ENCODE data around the gene MAL. TPM values are rescaled to one million over a fixed set of nuclear protein-coding genes. Genes with fewer than 3 reads are reported as not detected.

The MAL gene
- total RNA-seq, 1 donor from 2014 or later: not detected

DNA sequence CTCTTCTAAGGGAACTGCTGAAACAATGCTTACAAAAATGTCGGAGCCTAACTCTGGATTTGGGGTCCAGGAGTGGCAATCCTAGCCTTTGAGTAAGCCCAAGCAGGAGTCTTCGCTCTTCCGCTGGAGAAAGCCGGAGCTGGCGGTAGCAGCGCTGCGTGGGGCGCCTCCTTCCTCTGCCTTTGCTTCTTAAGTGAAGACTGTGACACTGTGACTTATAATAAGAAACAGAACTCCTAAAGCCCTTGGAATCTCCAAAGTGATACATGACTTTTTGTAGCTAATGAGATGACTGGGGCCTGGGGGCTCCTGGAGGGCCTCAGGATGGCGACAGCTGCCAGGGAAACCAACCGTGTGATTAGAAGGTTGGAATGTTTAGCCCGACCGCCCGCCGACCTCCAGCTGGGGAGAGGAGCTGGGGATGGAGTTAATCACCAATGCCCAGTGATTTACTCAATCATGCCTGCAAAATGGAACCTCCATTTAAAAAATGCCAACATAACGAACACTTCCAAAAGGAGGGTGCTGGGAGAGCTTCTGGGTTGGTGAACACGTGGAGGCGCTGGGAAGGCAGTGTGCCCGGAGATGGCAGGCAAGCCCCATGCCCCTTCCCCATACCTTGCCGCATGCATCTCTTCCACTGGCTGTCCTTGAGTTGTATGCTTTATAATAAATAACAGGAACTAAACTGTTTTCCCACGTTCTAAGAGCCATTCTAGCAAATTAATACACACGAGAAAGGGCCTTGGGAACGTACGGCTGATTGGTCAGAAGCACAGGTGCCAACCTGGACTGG, 29.0 kb upstream of the MAL start:
- no peak for DNase-seq

DNA sequence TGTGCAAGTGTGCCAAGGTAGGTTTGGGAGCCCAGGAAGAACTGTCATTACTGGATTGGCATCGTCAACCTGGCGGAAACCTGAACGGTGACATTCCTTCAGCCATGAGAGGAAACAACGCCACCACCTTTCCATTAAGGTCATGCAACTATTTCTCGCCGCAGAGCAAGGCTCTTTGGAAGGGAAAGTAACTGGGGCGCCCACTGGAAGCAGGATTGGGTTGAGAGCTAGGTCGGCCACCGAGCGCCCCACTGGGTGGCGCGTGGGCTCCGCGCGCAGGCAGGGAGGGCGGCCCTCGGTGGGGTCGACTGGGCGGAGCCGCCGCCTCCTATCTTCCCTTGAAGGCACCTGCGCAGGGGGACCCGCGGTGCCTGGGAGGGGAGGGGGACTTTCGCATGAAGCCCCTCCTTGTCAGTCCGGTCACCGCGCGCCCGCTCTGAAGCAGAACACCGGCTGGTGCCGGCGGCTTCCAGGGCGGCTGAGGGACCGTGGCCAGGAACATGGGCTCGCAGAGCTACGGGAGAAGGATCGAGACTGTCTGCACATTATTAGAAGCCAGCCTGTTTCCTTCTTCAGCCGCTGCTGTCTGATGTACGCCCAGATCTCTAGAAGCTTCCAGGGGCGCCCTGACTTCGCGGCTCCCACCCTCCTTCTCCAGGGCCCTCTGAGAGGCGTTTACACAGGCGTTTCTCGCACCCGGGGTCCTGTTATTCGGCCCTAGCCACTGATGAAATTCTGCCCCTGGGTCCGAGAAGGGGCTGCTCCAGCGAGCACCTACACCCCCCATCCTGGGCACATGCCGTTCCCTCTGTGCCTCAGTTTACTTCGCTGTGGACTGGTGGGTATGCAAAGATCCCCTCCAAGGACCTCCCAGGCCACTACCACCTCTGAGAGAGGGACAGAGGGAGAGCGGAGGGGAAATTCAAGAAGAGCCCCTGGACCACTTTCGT, 27.3 kb upstream of the MAL start:
- no peak for DNase-seq

DNA sequence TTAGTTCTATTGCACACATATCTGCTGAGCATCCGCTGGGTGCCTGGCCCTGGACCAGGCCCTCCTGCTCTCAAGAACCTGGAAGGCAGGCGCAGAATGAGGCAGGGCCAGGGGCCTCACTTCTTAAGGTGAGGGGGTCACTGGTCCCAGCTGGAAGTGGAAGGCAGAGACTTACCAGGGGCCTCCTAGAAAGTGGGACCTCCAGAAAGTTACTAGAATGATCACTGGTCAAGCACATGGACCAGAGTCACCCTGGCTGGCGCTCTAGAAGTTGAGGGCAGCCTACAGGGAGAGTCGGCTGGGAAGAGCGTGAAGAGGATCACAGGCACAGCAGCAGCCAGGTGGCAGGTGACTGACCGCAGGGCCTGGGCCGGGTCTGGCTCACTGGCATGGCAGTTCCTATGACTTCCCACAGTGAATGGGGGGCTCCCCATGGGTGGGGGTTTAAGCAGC, 26.1 kb upstream of the MAL start:
- no peak for DNase-seq

DNA sequence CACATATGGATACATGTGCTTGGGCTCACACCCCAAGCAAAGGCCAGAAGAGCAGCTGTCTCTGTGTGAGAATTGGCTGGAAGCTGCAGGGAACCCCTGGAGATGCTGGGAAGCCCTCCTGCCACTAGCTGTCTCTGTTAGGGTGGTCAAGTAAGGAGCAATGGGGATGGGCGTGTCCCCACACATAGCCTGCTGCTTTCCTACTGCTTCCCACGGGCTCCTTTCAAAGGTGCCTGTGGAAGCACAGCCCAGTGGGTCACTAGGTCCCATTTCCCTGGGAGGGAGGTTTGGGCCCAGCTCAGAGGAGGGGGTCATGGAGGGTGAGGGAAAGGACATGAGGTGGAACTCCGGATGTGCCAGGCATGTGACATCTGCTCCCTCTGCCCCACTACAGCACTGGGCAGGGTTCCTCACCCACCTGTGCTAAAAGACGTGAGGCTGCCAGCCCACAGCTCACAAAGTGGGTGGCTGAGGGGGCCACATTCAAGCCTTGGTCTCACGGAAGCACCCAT, 24.4 kb upstream of the MAL start:
- DNase-seq: no peak

DNA sequence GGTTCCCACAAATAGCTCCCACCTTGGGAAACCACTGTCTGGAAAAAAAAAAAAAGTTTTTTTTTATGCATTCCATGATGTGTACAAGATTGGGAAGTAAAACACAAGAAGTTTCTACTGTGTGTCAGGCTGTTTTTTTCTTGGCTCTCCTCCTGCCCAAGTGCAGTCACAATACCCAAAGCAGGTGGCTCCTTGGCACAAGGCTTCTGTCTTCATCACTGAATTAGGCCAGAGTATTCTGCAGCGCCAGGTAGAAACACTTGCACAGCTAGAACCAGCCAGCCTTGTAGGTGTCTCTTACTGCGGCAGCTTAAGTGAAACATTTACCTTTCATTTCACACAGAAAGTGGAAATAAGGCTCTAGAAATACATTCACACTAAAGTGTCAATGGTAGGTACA, 23.8 kb upstream of the MAL start:
- no peak for DNase-seq

DNA sequence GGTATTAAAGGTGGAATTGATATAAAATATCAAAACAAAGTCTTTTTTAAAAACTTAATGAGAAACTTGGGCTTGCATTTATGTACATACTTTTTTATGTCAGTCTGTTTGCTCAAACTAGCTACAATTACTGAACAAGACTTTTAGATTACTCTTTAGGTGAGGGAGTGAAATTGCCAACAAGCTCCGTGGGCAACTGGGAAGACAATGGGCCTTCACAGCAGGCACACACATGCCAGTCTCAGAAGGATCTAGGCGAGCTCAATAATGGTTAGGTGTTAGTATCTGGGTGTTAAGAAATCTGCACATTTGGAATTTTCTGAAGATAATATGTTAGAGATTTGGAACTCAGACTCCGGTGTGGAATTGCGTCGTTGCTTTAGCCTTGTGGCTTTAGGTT, 23.0 kb upstream of the MAL start:
- DNase-seq: no peak

DNA sequence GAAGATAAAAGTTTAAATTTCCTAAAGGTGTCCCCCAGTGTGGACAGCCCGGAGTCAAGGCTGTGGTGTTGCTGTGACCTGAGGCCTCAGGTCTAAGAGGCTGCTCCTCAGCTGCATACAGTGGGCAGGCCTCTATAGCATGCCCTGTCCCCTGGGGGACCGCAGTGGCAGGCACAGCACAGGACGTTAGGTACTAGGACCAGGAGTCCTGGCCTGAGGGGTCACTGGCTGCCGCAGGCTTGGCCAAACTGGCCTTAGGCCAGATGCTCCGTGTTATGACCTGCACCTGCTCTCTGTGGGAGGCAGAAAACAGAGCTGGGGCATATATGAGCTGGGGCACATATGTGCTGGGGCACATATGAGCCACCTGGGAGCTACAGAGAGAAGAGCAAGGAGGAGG, 21.2 kb upstream of the MAL start:
- DNase-seq: no peak

DNA sequence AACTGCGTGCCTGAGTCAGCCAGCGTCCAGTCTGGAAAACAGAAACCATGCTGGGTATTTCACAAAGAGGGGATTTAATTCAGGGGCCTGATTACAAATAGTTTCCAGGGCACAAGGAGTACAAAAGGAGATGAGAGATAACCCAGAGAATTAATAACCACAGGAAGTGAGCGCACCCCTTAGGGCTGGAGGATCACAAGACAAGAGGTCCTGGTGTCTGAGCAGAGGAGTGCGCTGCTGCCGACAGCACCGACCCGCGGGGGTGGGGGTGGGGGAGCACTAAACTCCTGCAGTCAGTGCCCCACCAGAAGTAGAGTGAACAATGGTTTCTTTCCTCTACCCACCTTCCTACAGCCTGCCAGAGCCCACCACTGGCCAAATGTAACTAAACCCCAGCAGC, 20.8 kb upstream of the MAL start:
- no peak for DNase-seq

DNA sequence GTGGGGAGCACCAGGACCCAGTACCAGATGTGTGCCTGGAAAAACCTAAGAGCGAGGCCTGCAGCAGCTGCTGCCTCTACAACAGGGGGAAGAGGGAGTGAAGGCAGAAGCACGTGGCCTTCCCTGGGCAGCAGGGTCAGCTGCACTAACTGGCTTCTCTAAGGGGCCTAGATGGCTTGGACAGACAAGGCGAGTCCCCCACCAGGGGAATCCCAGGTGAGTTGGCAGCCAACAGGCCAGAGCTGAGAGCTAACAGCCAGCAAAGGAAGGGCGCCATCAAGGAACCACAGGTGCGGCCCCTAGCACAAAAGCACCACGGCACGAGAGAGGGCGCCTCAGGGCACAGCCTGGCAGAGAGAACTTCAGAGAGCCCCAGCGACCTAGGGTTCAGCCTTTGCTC, 19.8 kb upstream of the MAL start:
- no peak for DNase-seq

DNA sequence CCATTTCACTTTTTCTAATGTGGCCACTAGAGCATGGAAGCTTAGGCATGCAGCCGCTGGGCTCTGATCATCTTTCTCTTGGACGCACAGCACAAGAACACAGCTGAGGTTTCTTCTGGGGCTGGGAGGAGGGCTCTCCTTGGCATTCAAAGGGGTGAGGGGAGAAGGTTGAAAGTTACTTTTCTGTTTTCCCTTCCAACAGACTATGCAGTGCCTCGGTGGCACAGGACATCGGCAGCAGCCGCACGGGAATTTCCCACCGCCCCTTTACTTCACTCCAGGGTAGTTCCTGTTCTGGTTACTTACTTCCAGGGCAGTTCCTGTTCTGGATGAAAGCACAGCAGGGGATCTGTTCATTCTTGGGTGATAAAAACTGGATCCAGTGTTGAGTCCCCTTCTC, 18.9 kb upstream of the MAL start:
- DNase-seq: no peak

DNA sequence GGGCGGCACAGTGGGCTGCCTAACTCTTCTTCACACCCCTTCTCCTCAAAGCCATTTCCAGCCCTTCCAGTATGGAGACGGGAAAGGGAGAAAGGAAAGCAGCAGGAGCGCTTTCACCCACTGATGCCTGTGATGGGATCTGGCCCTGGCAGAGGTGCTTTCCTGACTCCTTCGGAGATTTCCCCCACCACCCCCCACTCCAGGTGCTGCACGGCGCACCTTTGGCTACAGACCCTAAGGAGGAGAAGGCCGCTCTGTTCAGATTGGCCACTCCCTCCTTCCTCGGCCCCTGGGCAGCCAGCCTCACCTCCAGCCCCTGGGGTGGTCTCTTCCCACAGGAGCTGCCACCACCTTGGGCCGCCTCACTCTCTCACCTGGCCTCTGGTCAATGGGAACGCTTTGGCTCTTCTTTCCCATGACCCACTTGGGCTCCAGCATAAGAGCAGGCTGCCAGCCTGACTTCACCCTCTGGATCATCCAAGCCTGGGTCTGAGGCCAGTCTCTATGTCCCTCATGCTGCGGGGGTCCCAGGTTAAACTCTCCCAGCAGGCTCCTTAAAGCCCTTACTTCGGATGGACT, 18.4 kb upstream of the MAL start:
- DNase-seq: no peak

DNA sequence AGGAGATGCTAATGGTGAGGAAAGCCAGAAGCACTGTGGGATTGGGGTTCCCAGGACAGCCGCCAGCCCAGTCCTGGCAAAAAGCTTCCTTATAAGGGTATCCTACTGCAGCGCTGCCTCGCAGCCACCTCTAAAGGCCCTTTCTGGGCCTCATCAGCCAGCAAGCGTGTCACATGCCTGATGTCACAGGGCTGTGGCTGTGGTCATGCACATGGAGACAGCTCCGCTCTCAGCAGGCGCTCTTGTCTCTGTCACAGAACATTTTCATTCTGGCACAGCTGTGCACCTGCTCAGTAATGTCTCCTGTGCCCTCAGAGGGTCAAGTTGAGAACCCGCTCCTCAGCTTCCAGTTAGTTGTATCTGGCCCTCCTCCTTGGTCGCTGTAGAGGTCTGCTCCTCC, 17.7 kb upstream of the MAL start:
- DNase-seq: no peak

DNA sequence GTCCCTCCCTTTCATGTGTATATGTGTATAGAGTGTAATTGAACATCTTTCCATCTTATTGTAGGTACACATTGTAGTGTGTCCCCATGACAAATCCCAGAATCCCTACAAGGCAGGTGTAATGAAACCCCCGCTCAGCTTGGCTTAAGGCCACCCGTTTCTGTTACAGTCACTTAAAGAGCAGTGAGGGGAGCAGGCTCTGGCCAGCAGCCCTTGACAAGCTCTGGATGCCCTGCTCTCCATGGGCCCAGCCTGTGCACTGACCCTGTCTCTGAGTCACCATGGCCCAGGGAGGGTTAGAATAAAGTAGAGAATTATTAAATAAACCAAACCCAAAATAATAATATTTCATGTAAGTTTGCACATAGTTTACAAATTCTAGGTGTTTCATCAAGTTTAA, 17.2 kb upstream of the MAL start:
- DNase-seq: no peak

DNA sequence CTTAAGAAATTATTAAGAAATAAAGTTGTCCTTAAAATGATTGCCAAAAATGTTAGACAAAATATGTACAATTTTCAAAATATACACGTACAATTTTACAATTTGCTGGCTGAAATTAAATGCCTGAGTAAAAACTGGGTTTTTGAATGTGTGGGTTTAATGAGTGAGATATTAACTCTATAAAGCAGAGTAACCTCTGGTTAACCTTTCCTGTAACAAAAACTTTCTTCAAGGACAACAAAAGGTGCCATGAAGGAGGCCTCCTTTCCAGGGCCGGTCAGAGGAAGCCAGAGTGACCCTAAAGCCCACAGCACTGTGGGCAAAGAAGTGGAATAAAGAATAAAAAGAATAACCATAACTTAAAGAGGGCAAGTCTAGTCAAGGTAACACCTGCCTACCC, 16.5 kb upstream of the MAL start:
- no peak for DNase-seq

DNA sequence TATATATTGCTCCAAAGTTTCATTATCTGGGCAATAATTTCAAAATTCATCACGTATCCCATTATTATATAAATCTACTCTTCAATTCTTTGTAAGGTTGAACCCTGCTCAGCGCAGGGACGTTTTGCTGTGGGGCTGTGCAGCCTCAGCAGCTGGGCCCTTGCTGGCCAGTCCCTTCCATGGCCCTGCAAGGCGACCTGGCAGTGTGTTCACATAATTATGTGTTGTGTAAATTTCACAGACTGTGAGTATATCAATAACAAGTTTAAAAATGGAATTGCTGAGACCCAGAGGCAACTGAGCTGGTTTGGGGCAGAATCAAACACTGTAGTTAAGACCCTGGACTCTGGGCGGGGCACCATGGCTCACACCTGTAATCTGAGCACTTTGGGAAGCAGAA, 16.1 kb upstream of the MAL start:
- no peak for DNase-seq

DNA sequence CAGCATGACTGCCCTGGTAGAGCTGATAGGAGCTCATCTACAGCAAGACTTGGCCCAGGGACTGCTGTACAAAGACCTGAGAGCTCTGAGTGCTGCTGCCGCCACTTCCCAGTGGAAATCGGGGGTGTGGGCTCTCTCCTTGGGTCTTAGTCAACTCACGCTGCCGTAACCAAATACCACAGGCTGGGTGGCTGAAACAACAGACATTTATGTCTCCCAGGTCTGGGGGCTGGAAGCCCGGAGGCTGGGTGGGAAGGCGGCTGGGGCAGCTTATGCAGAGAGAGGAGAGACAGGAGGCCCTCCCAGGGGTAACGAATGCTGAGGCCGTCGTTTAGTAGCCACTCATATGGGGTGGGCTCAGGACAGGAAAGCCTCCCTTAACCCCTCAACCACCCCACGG, 15.4 kb upstream of the MAL start:
- no peak for DNase-seq

DNA sequence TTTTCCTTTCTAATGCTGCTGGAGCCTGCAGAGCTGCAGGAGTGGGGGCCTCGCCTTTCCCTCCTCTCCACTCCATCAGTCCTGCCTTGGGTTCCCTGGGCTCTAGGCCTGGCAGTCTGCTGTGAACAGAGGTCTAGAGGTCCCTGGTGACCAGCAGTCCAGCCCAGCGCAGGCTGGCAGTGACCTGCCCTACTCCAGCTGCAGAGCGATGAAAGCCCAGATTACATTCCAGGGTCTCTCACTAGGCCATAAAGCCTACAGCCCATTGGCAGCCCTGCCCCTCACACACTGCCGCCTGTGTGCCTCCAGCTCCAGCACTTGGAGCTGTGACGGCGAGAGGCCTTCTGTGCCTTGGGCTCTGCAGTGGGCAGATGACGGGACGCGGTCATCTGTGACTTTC, 14.8 kb upstream of the MAL start:
- no peak for DNase-seq

DNA sequence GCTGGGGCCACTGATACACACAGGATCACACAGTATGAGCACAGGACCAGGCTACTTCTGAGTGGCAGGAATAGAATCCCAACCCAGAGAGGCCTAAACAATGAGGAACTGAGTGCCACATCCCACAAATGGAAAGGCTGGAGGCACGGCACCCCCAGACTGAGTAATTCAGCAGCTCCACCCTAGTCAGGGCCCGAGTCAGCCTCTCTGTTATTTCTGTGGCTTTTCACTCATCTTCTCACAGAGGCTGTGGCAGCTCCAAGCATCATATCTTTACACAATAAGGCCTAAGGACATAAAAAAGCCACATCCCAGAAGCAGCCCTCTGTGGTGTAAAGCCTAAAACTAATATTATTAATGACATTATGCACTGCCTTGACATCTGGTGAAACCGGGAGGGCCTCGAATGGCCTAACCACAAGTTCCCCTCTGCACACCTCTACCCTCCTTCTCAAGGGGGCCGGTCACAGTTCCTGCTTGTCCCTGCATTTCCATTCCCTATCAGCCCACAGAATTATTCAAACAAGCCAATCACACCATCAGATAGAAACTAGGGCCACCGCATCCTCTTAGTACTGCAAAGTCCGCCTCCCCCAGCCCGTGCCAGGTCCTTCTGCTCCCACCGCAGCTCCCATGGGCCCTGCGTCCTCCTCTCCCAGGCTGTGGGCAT, 12.5 kb upstream of the MAL start:
- DNase-seq: no peak

DNA sequence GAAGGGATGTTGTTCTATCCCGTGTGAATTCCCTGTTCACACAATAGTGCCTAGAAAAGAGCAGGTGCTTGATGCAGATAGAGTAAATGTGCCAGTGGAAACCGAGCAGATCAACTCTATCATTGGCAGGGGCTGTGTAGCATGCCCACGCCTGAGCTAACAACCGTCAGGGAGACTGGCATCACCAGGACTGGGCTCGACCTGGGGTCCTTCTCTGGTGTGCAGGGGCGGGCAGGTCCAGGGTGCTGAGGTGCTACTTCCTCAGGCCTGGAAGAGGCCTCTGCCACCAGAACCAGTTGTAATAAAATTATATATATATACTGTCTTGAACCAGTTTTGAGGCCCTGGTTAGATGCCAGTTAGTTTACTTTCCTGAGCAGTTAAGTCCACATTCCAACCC, 11.8 kb upstream of the MAL start:
- no peak for DNase-seq

DNA sequence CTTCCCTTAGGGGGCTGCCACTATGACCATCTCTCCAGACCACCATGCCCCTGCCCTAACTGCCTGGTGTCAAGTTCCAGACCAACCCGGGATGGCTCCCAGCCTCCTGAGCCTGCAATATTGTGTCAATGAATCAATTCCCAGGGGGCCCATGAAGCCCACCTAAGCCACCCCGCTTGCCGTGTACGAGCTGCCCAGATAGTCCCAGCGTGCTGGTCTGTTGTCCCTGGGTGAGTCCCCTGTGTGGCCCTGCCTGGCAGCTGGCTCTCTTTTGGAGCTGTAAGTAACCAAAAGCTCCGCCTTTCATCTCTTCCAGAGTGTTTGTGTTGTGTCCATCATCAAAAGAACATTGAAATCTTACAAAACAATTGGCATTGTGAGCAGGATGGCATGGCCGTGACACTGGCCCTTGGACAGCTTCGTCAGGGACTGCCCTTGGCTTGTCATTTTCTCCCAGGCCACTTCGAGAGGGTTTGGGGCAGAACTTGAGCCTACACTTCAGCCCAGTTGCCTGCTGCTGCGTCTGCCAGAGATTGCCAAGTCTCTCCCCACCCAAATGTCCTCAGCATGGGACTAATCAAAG, 11.3 kb upstream of the MAL start:
- no peak for DNase-seq

DNA sequence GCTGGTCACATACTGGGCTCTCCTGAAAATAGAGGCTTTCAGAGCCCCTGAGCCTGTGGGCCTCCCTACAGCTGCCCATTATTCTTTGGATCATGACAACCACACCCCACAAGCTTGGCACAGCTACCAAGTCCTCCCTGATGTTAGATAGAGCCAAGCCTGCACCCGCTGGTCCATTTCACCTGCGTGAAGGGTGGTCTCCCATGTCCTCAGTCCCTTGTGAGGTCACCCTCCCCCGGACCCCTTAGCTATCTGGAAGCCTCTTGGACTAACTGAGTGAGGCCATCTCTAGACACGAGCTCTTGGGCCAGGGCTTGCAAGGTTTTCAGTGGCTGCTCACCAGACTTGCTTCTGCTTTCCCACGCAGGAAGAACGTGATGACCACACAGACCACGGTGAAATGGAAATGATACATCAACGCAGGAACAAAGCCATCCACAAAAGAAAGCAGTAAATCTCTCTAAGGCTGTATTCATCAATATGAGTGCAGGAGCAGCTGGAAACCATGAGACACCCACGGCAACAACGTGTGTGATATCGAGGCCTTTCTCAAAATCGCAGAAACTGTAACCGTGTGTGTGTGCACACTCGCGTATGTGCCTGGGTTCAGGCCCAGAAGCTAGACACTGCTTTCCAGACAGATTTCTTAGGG, 10.1 kb upstream of the MAL start:
- no peak for DNase-seq

DNA sequence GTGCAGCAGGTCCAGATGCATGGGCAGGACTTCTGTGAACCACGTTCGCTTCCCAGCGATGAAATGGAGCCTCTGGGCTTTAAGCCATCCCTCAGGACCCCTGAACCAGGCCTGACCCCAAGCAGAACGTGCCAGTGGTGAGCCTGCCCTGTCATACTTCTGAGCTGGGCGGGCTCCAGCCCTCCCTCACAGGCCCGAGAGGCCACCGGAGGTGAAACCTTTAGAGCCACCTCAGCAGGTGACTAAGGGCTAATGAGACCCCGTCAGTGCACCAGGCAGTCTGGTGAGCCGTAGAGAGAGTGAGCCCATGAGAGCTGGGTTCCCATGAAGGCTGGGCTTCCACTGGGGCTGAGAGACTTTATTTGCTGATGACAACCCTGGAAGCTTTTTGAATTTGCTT, 8.9 kb upstream of the MAL start:
- no peak for DNase-seq
